HEK293 (cell line): ENCODE data around the gene TAGLN.

Experiments used
- CTCF ChIA-PET: fragments of 350-600 bp; formaldehyde crosslinking; extraction: SDS; loops from one replicate; lab custom pipeline; 2021; ENCODE audit warnings: antibody characterized with exemption; lab: Yijun Ruan, JAX
- POLR2A ChIA-PET: fragments of 300-600 bp; formaldehyde crosslinking; extraction: SDS; loops from one replicate; lab custom pipeline; 2020; ENCODE audit warnings: antibody characterized with exemption, inconsistent platforms; lab: Yijun Ruan, JAX
- H3K27ac ChIP-seq: fragments of 200-500 bp; sonication (Bioruptor generic); 2 replicates; pipeline ENCODE4 v1.5.1; 2014; ENCODE audit warnings: low read depth, low read length, control low read depth, inconsistent platforms; ENCODE audit errors: extremely low read depth
- H3K36me3 ChIP-seq, 2 experiments: fragments of 200-500 bp in 1 of 2; sonication (Bioruptor generic) in 1 of 2; 1 replicate in 1 of 2; 2 replicates in 1 of 2; pipeline ENCODE4 v1.5.1; 2014 to 2017; ENCODE audit warnings: inconsistent platforms in 2 of 2, low read length in 2 of 2; ENCODE audit not compliant: control insufficient read depth in 2 of 2, insufficient read depth in 1 of 2
- H3K4me1 ChIP-seq: fragments of 200-500 bp; sonication (Bioruptor generic); 2 replicates; pipeline ENCODE4 v1.5.1; 2014; ENCODE audit warnings: mild to moderate bottlenecking, low read length, inconsistent platforms; ENCODE audit not compliant: control insufficient read depth, insufficient read depth
- H3K4me3 ChIP-seq: 2 replicates; pipeline ENCODE4 v1.5.1; 2011; ENCODE audit warnings: low read depth, mild to moderate bottlenecking, control low read depth, low read length, moderate library complexity
- H3K9me3 ChIP-seq: fragments of 200-500 bp; sonication (Bioruptor generic); 2 replicates; pipeline ENCODE4 v1.5.1; 2014; ENCODE audit warnings: low read depth, low read length, inconsistent platforms; ENCODE audit not compliant: control insufficient read depth, insufficient read depth
- EGR2 ChIP-seq: fragments of 450-650 bp; formaldehyde crosslinking; IDR thresholded peaks from 2 replicates; pipeline ENCODE4 v1.5.1; 2016; ENCODE audit warnings: low read depth, missing biosample characterization, missing genetic modification characterization
- ELK4 ChIP-seq: IDR thresholded peaks from 2 replicates; pipeline ENCODE4 v1.6.1; 2011; ENCODE audit warnings: mild to moderate bottlenecking, low read depth, low read length, borderline replicate concordance
- GLIS1 ChIP-seq: fragments of 450-650 bp; formaldehyde crosslinking; IDR thresholded peaks from 2 replicates; pipeline ENCODE4 v1.5.1; 2016; ENCODE audit warnings: missing biosample characterization, missing genetic modification characterization
- KLF16 ChIP-seq: fragments of 450-650 bp; formaldehyde crosslinking; IDR thresholded peaks from 2 replicates; pipeline ENCODE4 v1.5.1; 2017; ENCODE audit warnings: missing biosample characterization, missing genetic modification characterization
- MEIS1 ChIP-seq: sonication (generic); formaldehyde crosslinking; IDR thresholded peaks from 2 replicates; pipeline ENCODE4 v1.8.1; 2022; ENCODE audit warnings: missing genetic modification reagents, mild to moderate bottlenecking, borderline replicate concordance
- MZF1 ChIP-seq: fragments of 450-650 bp; formaldehyde crosslinking; IDR thresholded peaks from 2 replicates; pipeline ENCODE4 v1.5.1; 2017; ENCODE audit warnings: missing biosample characterization, missing genetic modification characterization, borderline replicate concordance
- PATZ1 ChIP-seq: fragments of 450-650 bp; formaldehyde crosslinking; IDR thresholded peaks from 2 replicates; pipeline ENCODE4 v1.5.1; 2016; ENCODE audit warnings: missing biosample characterization, missing genetic modification characterization
- PRDM6 ChIP-seq: fragments of 450-650 bp; formaldehyde crosslinking; IDR thresholded peaks from 2 replicates; pipeline ENCODE4 v1.5.1; 2017; ENCODE audit warnings: missing biosample characterization, missing genetic modification characterization
- SP2 ChIP-seq: fragments of 450-650 bp; formaldehyde crosslinking; IDR thresholded peaks from 2 replicates; pipeline ENCODE4 v1.5.1; 2016; ENCODE audit warnings: missing biosample characterization, missing genetic modification characterization
- ZBTB7A ChIP-seq: fragments of 450-650 bp; formaldehyde crosslinking; IDR thresholded peaks from 2 replicates; pipeline ENCODE4 v1.5.1; 2016; ENCODE audit warnings: low read depth, missing biosample characterization, missing genetic modification characterization
- ZNF132 ChIP-seq: fragments of 450-650 bp; formaldehyde crosslinking; IDR thresholded peaks from 2 replicates; pipeline ENCODE4 v1.5.1; 2017; ENCODE audit warnings: missing biosample characterization, missing genetic modification characterization, borderline replicate concordance
- ZNF175 ChIP-seq: fragments of 450-650 bp; formaldehyde crosslinking; IDR thresholded peaks from 2 replicates; pipeline ENCODE4 v1.5.1; 2016; ENCODE audit warnings: missing biosample characterization, missing genetic modification characterization
- ZNF37A ChIP-seq: fragments of 450-650 bp; IDR thresholded peaks from 2 replicates; pipeline ENCODE4 v1.5.1; 2018; ENCODE audit warnings: missing biosample characterization, missing genetic modification characterization
- ZNF549 ChIP-seq: fragments of 450-650 bp; IDR thresholded peaks from 2 replicates; pipeline ENCODE4 v1.5.1; 2018; ENCODE audit warnings: missing biosample characterization, missing genetic modification characterization, mild to moderate bottlenecking, inconsistent platforms, moderate library complexity
- ZNF555 ChIP-seq: fragments of 450-650 bp; formaldehyde crosslinking; conservative IDR thresholded peaks from 2 replicates; pipeline ENCODE4 v1.5.1; 2017; ENCODE audit warnings: missing biosample characterization, mild to moderate bottlenecking, missing genetic modification characterization, inconsistent platforms
- ZNF571 ChIP-seq: fragments of 450-650 bp; formaldehyde crosslinking; IDR thresholded peaks from 2 replicates; pipeline ENCODE4 v1.5.0; 2017; ENCODE audit warnings: missing biosample characterization, missing genetic modification characterization
- ZNF600 ChIP-seq: fragments of 450-650 bp; formaldehyde crosslinking; IDR thresholded peaks from 2 replicates; pipeline ENCODE4 v1.5.1; 2016; ENCODE audit warnings: missing biosample characterization, missing genetic modification characterization
- ZNF677 ChIP-seq: fragments of 450-650 bp; IDR thresholded peaks from 2 replicates; pipeline ENCODE4 v1.5.0; 2018; ENCODE audit warnings: missing biosample characterization, mild to moderate bottlenecking, missing genetic modification characterization, moderate library complexity
- ZNF692 ChIP-seq: fragments of 450-650 bp; formaldehyde crosslinking; IDR thresholded peaks from 2 replicates; pipeline ENCODE4 v1.5.1; 2016; ENCODE audit warnings: missing biosample characterization, missing genetic modification characterization
- ZNF707 ChIP-seq: fragments of 450-650 bp; formaldehyde crosslinking; IDR thresholded peaks from 2 replicates; pipeline ENCODE4 v1.5.1; 2016; ENCODE audit warnings: missing biosample characterization, missing genetic modification characterization
- ZXDB ChIP-seq: fragments of 450-650 bp; formaldehyde crosslinking; IDR thresholded peaks from 2 replicates; pipeline ENCODE4 v1.5.1; 2016; ENCODE audit warnings: missing biosample characterization, missing genetic modification characterization

The TAGLN gene

GRCh38 chr11:117160826-117161225 lies 38.3 kb upstream of the TAGLN start:
- CTCF ChIA-PET = interaction anchor here (1.5 to 1.8 kb wide), 2 partner anchors 11 to 18 kb away, joined by 3 to 5 read pairs; partner anchors contain the start of gene SIDT2
- H3K27ac ChIP-seq = no peak overlapping the region

GRCh38 chr11:117166491-117166890 lies 32.7 kb upstream of the TAGLN start:
- Histone ChIP-seq H3K4me1 (no peaks in the 10 kb centered on the region), H3K27ac (no peak overlapping the region), H3K36me3 (peaks cover 47 to 90% of the 10 kb centered on the region in 2 experiments), H3K4me3 (no peak overlapping the region), H3K9me3 (no peaks in the 10 kb centered on the region)
- CTCF ChIA-PET = interaction anchor here (1.0 to 1.5 kb wide), 2 partner anchors 10 to 12 kb away, joined by 3 to 5 read pairs; partner anchors contain the start of gene SIDT2
- no peak for TF ChIP-seq ZNF692 (tag by site-specific recombination)
- POLR2A ChIA-PET = interaction anchor here (1.5 to 2.1 kb wide), 2 partner anchors 12 to 22 kb away, joined by 5 read pairs; partner anchors contain the start of genes PAFAH1B2 and SIDT2

More at GRCh38 chr11:117160826-117161225, 38.3 kb upstream of the TAGLN start:
- no peak overlapping the region for H3K4me3 ChIP-seq
- POLR2A ChIA-PET = interaction anchor here (0.5 to 2.1 kb wide), 3 partner anchors 13 to 27 kb away, joined by 3 to 8 read pairs (median 5); partner anchors contain the start of gene SIDT2
- H3K36me3 ChIP-seq = peaks cover 35 to 85% of the 10 kb centered on the region in 2 experiments
- H3K4me1 ChIP-seq = no peaks in the 10 kb centered on the region
- H3K9me3 ChIP-seq = no peaks in the 10 kb centered on the region
- TF ChIP-seq ZNF37A (tag by site-specific recombination) (no peak), PRDM6 (tag by site-specific recombination) (peak; percentile 30; the same call in 1 of the 2 replicates)
- TF ChIP-seq, all 188 proteins: peak for 1

GRCh38 chr11:117169736-117170135 lies 29.4 kb upstream of the TAGLN start:
- Histone ChIP-seq H3K4me3 (no peak overlapping the region), H3K36me3 (peaks cover 26 to 63% of the 10 kb centered on the region in 2 experiments), H3K27ac (no peak overlapping the region), H3K4me1 (no peaks in the 10 kb centered on the region), H3K9me3 (no peaks in the 10 kb centered on the region)
- no peak for TF ChIP-seq ZNF549
- TF ChIP-seq ZNF677 (tag by site-specific recombination) = no peak
- TF ChIP-seq ZXDB (tag by site-specific recombination) = no peak
- TF ChIP-seq EGR2 (tag by site-specific recombination) = no peak
- no peak for TF ChIP-seq PATZ1 (tag by site-specific recombination)
- no peak for TF ChIP-seq MZF1 (tag by site-specific recombination)
- no peak for TF ChIP-seq ZNF555
- TF ChIP-seq ELK4 = no peak
- no peak for TF ChIP-seq GLIS1 (tag by site-specific recombination)
- no peak for TF ChIP-seq ZNF175 (tag by site-specific recombination)
- TF ChIP-seq ZNF132 (tag by site-specific recombination) = no peak
- no peak for TF ChIP-seq SP2 (tag by site-specific recombination)
- TF ChIP-seq ZNF571 (tag by site-specific recombination) = no peak
- no peak for TF ChIP-seq PRDM6 (tag by site-specific recombination)
- no peak for TF ChIP-seq ZNF707
- TF ChIP-seq KLF16 (tag by site-specific recombination) = no peak
- no peak for TF ChIP-seq ZBTB7A (tag by site-specific recombination)
- TF ChIP-seq ZNF600 (tag by site-specific recombination) = no peak
- TF ChIP-seq MEIS1 = no peak
- ChIA-PET POLR2A (interaction anchor here (0.9 kb wide), 1 partner anchor 26 kb away, joined by 3 read pairs; the partner anchor contains the start of gene PAFAH1B2), CTCF (interaction anchor here (1.2 kb wide), 1 partner anchor 23 kb away, joined by 6 read pairs; no protein-coding TSS in a partner anchor)
